B cell (primary cell): ENCODE measurements around the gene ELMO3.

Experiments
- EZH2 ChIP-seq: IDR thresholded peaks from 2 replicates; pipeline ENCODE4 v1.6.1; 2012; ENCODE audit warnings: borderline replicate concordance, low read depth, mild to moderate bottlenecking, moderate library complexity, low read length; ENCODE audit not compliant: insufficient read depth, poor library complexity, severe bottlenecking
- TF ChIP-seq, protein P1 (sequence below): fragments of 200-600 bp; IDR thresholded peaks from one replicate; pipeline ENCODE4 v1.8.0; 2022; ENCODE audit warnings: antibody characterized with exemption, mild to moderate bottlenecking

DNA sequence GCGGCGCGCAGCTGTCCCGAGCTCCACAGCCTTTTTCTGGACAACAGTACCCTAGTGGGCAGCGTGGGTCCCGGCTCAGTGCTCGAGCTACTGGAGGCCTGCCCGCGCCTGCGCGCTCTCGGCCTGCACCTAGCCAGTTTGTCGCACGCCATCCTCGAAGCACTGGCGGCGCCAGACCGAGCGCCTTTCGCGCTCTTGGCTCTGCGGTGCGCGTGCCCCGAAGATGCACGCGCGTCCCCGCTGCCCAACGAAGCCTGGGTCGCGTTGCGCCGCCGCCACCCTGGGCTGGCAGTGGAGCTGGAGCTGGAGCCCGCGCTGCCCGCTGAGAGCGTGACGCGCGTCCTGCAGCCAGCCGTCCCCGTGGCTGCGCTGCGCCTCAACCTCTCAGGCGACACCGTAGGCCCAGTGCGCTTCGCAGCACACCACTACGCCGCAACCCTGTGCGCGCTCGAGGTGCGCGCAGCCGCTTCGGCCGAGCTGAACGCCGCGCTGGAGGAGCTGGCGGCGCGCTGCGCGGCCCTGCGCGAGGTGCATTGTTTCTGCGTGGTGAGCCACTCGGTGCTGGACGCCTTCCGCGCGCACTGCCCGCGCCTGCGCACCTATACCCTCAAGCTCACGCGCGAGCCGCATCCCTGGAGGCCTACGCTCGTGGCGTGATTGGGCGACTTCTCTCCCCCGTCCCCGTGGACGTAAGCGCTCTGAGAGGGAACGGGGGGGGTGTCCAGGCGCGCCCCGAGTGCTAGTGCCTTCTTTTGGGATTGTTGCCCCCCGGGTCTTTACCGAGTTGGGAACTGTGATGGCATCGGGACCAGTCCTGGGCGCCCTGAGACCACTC lies 35.5 kb upstream of the ELMO3 start:
- TF ChIP-seq, protein P1, sequence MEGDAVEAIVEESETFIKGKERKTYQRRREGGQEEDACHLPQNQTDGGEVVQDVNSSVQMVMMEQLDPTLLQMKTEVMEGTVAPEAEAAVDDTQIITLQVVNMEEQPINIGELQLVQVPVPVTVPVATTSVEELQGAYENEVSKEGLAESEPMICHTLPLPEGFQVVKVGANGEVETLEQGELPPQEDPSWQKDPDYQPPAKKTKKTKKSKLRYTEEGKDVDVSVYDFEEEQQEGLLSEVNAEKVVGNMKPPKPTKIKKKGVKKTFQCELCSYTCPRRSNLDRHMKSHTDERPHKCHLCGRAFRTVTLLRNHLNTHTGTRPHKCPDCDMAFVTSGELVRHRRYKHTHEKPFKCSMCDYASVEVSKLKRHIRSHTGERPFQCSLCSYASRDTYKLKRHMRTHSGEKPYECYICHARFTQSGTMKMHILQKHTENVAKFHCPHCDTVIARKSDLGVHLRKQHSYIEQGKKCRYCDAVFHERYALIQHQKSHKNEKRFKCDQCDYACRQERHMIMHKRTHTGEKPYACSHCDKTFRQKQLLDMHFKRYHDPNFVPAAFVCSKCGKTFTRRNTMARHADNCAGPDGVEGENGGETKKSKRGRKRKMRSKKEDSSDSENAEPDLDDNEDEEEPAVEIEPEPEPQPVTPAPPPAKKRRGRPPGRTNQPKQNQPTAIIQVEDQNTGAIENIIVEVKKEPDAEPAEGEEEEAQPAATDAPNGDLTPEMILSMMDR: no peak
- TF ChIP-seq EZH2: no peak
